WTC11 (cell line): Measurements from ENCODE around the gene GLUL. TPM values are rescaled to one million over a fixed set of nuclear protein-coding genes. Genes with fewer than 3 reads are reported as not detected.

Experiments used
- ATAC-seq: fragments of 200-7000 bp; cut with Tn5 transposase; 2 replicates; pipeline ENCODE4 v1.10.0; 2021; ENCODE audit warnings: mild to moderate bottlenecking, moderate library complexity
- CTCF ChIA-PET: fragments of 300-600 bp; sonication (Branson Sonifier 250); formaldehyde crosslinking; loops from one replicate; lab custom pipeline; 2021; ENCODE audit warnings: antibody characterized with exemption; lab: Charles Lee
- POLR2A ChIA-PET: fragments of 350-600 bp; sonication (Branson Sonifier 250); formaldehyde crosslinking; loops from one replicate; lab custom pipeline; 2021; ENCODE audit warnings: antibody characterized with exemption; lab: Charles Lee
- DNase-seq: peaks from one replicate; pipeline ENCODE4 v3.0.0; 2021; ENCODE audit warnings: low spot score
- H3K27ac Mint-ChIP-seq: 2 replicates; pipeline ENCODE4 v1.8.0; 2021; ENCODE audit warnings: mixed read lengths
- H3K27me3 Mint-ChIP-seq: 2 replicates; pipeline ENCODE4 v1.8.0; 2021; ENCODE audit warnings: low read depth, mild to moderate bottlenecking, moderate library complexity, mixed read lengths
- H3K36me3 Mint-ChIP-seq: 2 replicates; pipeline ENCODE4 v1.8.0; 2021; ENCODE audit warnings: mixed read lengths
- H3K4me1 Mint-ChIP-seq: 2 replicates; pipeline ENCODE4 v1.8.0; 2022; ENCODE audit warnings: mixed read lengths
- H3K4me3 Mint-ChIP-seq: 2 replicates; pipeline ENCODE4 v1.8.0; 2021; ENCODE audit warnings: mild to moderate bottlenecking, moderate library complexity, mixed read lengths
- H3K9me3 Mint-ChIP-seq: 2 replicates; pipeline ENCODE4 v1.8.0; 2021; ENCODE audit warnings: mixed read lengths
- ATF1 ChIP-seq: sonication (generic); formaldehyde crosslinking; IDR thresholded peaks from 2 replicates; pipeline ENCODE4 v1.8.1; 2023; ENCODE audit warnings: mild to moderate bottlenecking, moderate library complexity, missing genetic modification reagents
- CBFB ChIP-seq: sonication (generic); formaldehyde crosslinking; IDR thresholded peaks from 2 replicates; pipeline ENCODE4 v1.8.1; 2022; ENCODE audit warnings: mild to moderate bottlenecking, low read depth, missing genetic modification reagents
- CREB1 ChIP-seq: sonication (generic); formaldehyde crosslinking; IDR thresholded peaks from 2 replicates; pipeline ENCODE4 v1.8.0; 2023; ENCODE audit warnings: mild to moderate bottlenecking, missing genetic modification reagents
- CREM ChIP-seq: sonication (generic); formaldehyde crosslinking; IDR thresholded peaks from 2 replicates; pipeline ENCODE4 v1.8.1; 2022; ENCODE audit warnings: mild to moderate bottlenecking, missing genetic modification reagents, moderate library complexity
- EMX1 ChIP-seq: fragments of 250-450 bp; sonication (Bioruptor Pico); IDR thresholded peaks from 2 replicates; pipeline ENCODE4 v1.8.0; 2021; ENCODE audit warnings: mild to moderate bottlenecking
- ETV6 ChIP-seq: sonication (generic); formaldehyde crosslinking; IDR thresholded peaks from 2 replicates; pipeline ENCODE4 v1.8.1; 2022; ENCODE audit warnings: mild to moderate bottlenecking, missing genetic modification reagents
- FOXP1 ChIP-seq: sonication (generic); formaldehyde crosslinking; IDR thresholded peaks from 2 replicates; pipeline ENCODE4 v1.8.0; 2022; ENCODE audit warnings: missing genetic modification reagents, mild to moderate bottlenecking, moderate library complexity, borderline replicate concordance
- GABPB1 ChIP-seq: sonication (generic); formaldehyde crosslinking; IDR thresholded peaks from 2 replicates; pipeline ENCODE4 v1.8.1; 2023; ENCODE audit warnings: mild to moderate bottlenecking, missing genetic modification reagents
- GTF2I ChIP-seq: fragments of 250-450 bp; sonication (Bioruptor Pico); conservative IDR thresholded peaks from 2 replicates; pipeline ENCODE4 v1.4.0; 2021; ENCODE audit warnings: mild to moderate bottlenecking
- IRF2 ChIP-seq: sonication (generic); formaldehyde crosslinking; IDR thresholded peaks from 2 replicates; pipeline ENCODE4 v1.8.0; 2022; ENCODE audit warnings: low read depth, missing genetic modification reagents, borderline replicate concordance
- KAT7 ChIP-seq: sonication (generic); formaldehyde crosslinking; IDR thresholded peaks from 2 replicates; pipeline ENCODE4 v1.8.1; 2023; ENCODE audit warnings: missing genetic modification reagents, mild to moderate bottlenecking, borderline replicate concordance
- NR2C2 ChIP-seq: sonication (generic); formaldehyde crosslinking; IDR thresholded peaks from 2 replicates; pipeline ENCODE4 v1.8.0; 2022; ENCODE audit warnings: mild to moderate bottlenecking, missing genetic modification reagents
- SMAD4 ChIP-seq: sonication (generic); formaldehyde crosslinking; IDR thresholded peaks from 2 replicates; pipeline ENCODE4 v1.8.0; 2022; ENCODE audit warnings: mild to moderate bottlenecking, missing genetic modification reagents
- TEAD1 ChIP-seq: sonication (generic); formaldehyde crosslinking; IDR thresholded peaks from 2 replicates; pipeline ENCODE4 v1.8.0; 2022; ENCODE audit warnings: mild to moderate bottlenecking, missing genetic modification reagents
- TEAD4 ChIP-seq: sonication (generic); formaldehyde crosslinking; IDR thresholded peaks from 2 replicates; pipeline ENCODE4 v1.8.0; 2022; ENCODE audit warnings: mild to moderate bottlenecking, missing genetic modification reagents
- TP53 ChIP-seq: sonication (generic); formaldehyde crosslinking; IDR thresholded peaks from 2 replicates; pipeline ENCODE4 v1.8.1; 2023; ENCODE audit warnings: mild to moderate bottlenecking, missing genetic modification reagents
- ZNF219 ChIP-seq: sonication (generic); formaldehyde crosslinking; IDR thresholded peaks from 2 replicates; pipeline ENCODE4 v1.8.0; 2023; ENCODE audit warnings: missing genetic modification reagents, mild to moderate bottlenecking, borderline replicate concordance
- ZNF232 ChIP-seq: sonication (generic); formaldehyde crosslinking; IDR thresholded peaks from 2 replicates; pipeline ENCODE4 v1.8.0; 2022; ENCODE audit warnings: mild to moderate bottlenecking, missing genetic modification reagents
- ZNF423 ChIP-seq: fragments of 250-450 bp; sonication (Bioruptor Pico); IDR thresholded peaks from 2 replicates; pipeline ENCODE4 v2.1.2; 2022; ENCODE audit warnings: mild to moderate bottlenecking, moderate library complexity
- ZNF512 ChIP-seq: sonication (generic); formaldehyde crosslinking; IDR thresholded peaks from 2 replicates; pipeline ENCODE4 v1.8.1; 2022; ENCODE audit warnings: missing genetic modification reagents, borderline replicate concordance
- total RNA-seq: library from RNA; stranded (reverse); gene quantifications from 3 replicates; pipeline ENCODE4 v1.2.3, GENCODE V29; 2021
- TF ChIP-seq, protein P1 (sequence below): sonication (generic); formaldehyde crosslinking; IDR thresholded peaks from 2 replicates; pipeline ENCODE4 v1.8.1; 2023; ENCODE audit warnings: mild to moderate bottlenecking, missing genetic modification reagents, borderline replicate concordance
- TF ChIP-seq, protein P2 (sequence below): fragments of 250-450 bp; sonication (Bioruptor Pico); IDR thresholded peaks from 2 replicates; pipeline ENCODE4 v1.9.0; 2021; ENCODE audit warnings: mild to moderate bottlenecking
- TF ChIP-seq, protein P3 (sequence below): sonication (generic); formaldehyde crosslinking; conservative IDR thresholded peaks from 2 replicates; pipeline ENCODE4 v1.8.1; 2023; ENCODE audit warnings: mild to moderate bottlenecking, low read depth, missing genetic modification reagents, moderate library complexity
- TF ChIP-seq, protein P4 (sequence below): fragments of 200-600 bp; IDR thresholded peaks from 2 replicates; pipeline ENCODE4 v1.8.0; 2022; ENCODE audit warnings: antibody characterized with exemption

The GLUL gene
- total RNA-seq, 1 experiment from 2014 or later: 240 TPM

DNA sequence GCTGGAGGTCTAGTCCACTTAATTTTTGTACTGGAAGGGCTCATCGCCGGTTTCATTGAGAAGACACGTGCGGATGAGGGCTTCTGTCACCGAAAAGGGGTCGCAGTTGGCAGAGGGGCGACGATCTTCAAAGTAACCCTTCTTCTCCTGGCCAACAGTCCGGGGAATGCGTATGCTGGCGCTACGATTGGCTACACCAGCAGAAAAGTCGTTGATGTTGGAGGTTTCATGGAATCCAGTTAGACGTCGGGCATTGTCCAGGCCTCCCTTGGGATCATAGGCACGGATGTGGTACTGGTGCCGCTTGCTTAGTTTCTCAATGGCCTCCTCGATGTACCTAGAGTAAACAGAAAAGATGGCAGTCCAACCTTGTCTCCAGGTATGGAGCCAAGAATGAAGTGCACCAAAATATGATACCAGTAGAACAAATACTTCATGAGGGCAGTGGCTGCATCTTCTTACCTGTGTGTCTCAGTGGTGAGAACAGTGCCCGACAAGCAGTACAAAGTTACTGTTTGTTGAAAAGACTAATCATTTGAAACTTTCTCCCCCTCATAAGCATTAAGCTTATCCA, 7.1 kb downstream of the GLUL start:
- ATAC-seq: no peak
- Mint-ChIP-seq H3K27ac (no peak overlapping the region), H3K4me1 (peaks cover 11% of the 10 kb centered on the region), H3K36me3 (peaks cover 82% of the 10 kb centered on the region)
- TF ChIP-seq SMAD4 (CRISPR knock-in tag) (no peak), IRF2 (CRISPR knock-in tag) (no peak), FOXP1 (CRISPR knock-in tag) (no peak), NR2C2 (no peak), TEAD1 (no peak)
- TF ChIP-seq, protein P1, sequence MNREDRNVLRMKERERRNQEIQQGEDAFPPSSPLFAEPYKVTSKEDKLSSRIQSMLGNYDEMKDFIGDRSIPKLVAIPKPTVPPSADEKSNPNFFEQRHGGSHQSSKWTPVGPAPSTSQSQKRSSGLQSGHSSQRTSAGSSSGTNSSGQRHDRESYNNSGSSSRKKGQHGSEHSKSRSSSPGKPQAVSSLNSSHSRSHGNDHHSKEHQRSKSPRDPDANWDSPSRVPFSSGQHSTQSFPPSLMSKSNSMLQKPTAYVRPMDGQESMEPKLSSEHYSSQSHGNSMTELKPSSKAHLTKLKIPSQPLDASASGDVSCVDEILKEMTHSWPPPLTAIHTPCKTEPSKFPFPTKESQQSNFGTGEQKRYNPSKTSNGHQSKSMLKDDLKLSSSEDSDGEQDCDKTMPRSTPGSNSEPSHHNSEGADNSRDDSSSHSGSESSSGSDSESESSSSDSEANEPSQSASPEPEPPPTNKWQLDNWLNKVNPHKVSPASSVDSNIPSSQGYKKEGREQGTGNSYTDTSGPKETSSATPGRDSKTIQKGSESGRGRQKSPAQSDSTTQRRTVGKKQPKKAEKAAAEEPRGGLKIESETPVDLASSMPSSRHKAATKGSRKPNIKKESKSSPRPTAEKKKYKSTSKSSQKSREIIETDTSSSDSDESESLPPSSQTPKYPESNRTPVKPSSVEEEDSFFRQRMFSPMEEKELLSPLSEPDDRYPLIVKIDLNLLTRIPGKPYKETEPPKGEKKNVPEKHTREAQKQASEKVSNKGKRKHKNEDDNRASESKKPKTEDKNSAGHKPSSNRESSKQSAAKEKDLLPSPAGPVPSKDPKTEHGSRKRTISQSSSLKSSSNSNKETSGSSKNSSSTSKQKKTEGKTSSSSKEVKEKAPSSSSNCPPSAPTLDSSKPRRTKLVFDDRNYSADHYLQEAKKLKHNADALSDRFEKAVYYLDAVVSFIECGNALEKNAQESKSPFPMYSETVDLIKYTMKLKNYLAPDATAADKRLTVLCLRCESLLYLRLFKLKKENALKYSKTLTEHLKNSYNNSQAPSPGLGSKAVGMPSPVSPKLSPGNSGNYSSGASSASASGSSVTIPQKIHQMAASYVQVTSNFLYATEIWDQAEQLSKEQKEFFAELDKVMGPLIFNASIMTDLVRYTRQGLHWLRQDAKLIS (CRISPR knock-in tag): no peak
- TF ChIP-seq, all 79 proteins: peak for 0
- DNase-seq: no peak
- ChIA-PET CTCF (no interaction called here), POLR2A (no interaction called here)
- Mint-ChIP-seq H3K4me3 (no peak overlapping the region), H3K9me3 (no peaks in the 10 kb centered on the region), H3K27me3 (no peaks in the 10 kb centered on the region)

- Mint-ChIP-seq H3K4me3 (no peak overlapping the region), H3K36me3 (peaks cover 77% of the 10 kb centered on the region), H3K4me1 (peaks cover 6% of the 10 kb centered on the region), H3K27me3 (no peaks in the 10 kb centered on the region), H3K9me3 (no peaks in the 10 kb centered on the region), H3K27ac (no peak overlapping the region)
- ATAC-seq (no peak), DNase-seq (no peak)
- POLR2A ChIA-PET: no interaction called here
- CTCF ChIA-PET: no interaction called here
- TF ChIP-seq ZNF423 (CRISPR knock-in tag): no peak
- no peak for TF ChIP-seq ZNF512 (CRISPR knock-in tag)
- TF ChIP-seq, protein P2, sequence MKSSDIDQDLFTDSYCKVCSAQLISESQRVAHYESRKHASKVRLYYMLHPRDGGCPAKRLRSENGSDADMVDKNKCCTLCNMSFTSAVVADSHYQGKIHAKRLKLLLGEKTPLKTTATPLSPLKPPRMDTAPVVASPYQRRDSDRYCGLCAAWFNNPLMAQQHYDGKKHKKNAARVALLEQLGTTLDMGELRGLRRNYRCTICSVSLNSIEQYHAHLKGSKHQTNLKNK: no peak
- TF ChIP-seq KAT7: no peak
- no peak for TF ChIP-seq GABPB1 (CRISPR knock-in tag)
- TF ChIP-seq ATF1 (CRISPR knock-in tag): no peak
- TF ChIP-seq ZNF219 (CRISPR knock-in tag): no peak
- no peak for TF ChIP-seq CBFB (CRISPR knock-in tag)
- TF ChIP-seq, protein P3, sequence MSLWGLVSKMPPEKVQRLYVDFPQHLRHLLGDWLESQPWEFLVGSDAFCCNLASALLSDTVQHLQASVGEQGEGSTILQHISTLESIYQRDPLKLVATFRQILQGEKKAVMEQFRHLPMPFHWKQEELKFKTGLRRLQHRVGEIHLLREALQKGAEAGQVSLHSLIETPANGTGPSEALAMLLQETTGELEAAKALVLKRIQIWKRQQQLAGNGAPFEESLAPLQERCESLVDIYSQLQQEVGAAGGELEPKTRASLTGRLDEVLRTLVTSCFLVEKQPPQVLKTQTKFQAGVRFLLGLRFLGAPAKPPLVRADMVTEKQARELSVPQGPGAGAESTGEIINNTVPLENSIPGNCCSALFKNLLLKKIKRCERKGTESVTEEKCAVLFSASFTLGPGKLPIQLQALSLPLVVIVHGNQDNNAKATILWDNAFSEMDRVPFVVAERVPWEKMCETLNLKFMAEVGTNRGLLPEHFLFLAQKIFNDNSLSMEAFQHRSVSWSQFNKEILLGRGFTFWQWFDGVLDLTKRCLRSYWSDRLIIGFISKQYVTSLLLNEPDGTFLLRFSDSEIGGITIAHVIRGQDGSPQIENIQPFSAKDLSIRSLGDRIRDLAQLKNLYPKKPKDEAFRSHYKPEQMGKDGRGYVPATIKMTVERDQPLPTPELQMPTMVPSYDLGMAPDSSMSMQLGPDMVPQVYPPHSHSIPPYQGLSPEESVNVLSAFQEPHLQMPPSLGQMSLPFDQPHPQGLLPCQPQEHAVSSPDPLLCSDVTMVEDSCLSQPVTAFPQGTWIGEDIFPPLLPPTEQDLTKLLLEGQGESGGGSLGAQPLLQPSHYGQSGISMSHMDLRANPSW (CRISPR knock-in tag): no peak
- no peak for TF ChIP-seq EMX1 (CRISPR knock-in tag)
- TF ChIP-seq ETV6 (CRISPR knock-in tag): no peak
- TF ChIP-seq CREM (CRISPR knock-in tag): no peak
- no peak for TF ChIP-seq GTF2I (CRISPR knock-in tag)
- no peak for TF ChIP-seq ZNF232 (CRISPR knock-in tag)
- no peak for TF ChIP-seq TP53
- TF ChIP-seq TEAD4: no peak
- no peak for TF ChIP-seq SMAD4 (CRISPR knock-in tag)
- no peak for TF ChIP-seq CREB1 (CRISPR knock-in tag)
- TF ChIP-seq, protein P4, sequence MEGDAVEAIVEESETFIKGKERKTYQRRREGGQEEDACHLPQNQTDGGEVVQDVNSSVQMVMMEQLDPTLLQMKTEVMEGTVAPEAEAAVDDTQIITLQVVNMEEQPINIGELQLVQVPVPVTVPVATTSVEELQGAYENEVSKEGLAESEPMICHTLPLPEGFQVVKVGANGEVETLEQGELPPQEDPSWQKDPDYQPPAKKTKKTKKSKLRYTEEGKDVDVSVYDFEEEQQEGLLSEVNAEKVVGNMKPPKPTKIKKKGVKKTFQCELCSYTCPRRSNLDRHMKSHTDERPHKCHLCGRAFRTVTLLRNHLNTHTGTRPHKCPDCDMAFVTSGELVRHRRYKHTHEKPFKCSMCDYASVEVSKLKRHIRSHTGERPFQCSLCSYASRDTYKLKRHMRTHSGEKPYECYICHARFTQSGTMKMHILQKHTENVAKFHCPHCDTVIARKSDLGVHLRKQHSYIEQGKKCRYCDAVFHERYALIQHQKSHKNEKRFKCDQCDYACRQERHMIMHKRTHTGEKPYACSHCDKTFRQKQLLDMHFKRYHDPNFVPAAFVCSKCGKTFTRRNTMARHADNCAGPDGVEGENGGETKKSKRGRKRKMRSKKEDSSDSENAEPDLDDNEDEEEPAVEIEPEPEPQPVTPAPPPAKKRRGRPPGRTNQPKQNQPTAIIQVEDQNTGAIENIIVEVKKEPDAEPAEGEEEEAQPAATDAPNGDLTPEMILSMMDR: no peak
These were observed 7.7 kb downstream of the GLUL start for GRCh38 chr1:182383934-182384333.
